Endothelial cell of umbilical vein (primary cell): Measurements from ENCODE around the gene KLF13. TPM values are rescaled to one million over a fixed set of nuclear protein-coding genes. Genes with fewer than 3 reads are reported as not detected.

Source experiments
- BruUV-seq: library from RNA; stranded (reverse); fragments of 400-500 nt; replicated peaks from 2 replicates; lab custom pipeline; 2021; lab: Mats Ljungman, UMichigan
- CTCF ChIA-PET: fragments of 300-600, 350-600 bp; sonication (Branson Sonifier 250); formaldehyde crosslinking; loops from one replicate; lab custom pipeline; 2021; ENCODE audit warnings: antibody characterized with exemption, inconsistent platforms; lab: Charles Lee
- POLR2A ChIA-PET: fragments of 300-600, 350-600 bp; sonication (Branson Sonifier 250); formaldehyde crosslinking; loops from one replicate; lab custom pipeline; 2021; ENCODE audit warnings: antibody characterized with exemption, inconsistent platforms; lab: Charles Lee
- DNase-seq: peaks from one replicate; pipeline ENCODE4 v3.0.0-alpha.2; 2011; ENCODE audit warnings: low read depth, low spot score
- FAIRE-seq: peaks from 2 replicates; lab custom pipeline; 2011; peaks lifted over from hg19 to GRCh38; lab: Jason Lieb, UNC
- H2AFZ ChIP-seq: 2 replicates; pipeline ENCODE4 v1.6.0; 2012; ENCODE audit warnings: low read depth, low read length, control low read depth, inconsistent platforms
- H3K27ac ChIP-seq: 2 replicates; pipeline ENCODE4 v1.5.1; 2011; ENCODE audit warnings: low read depth, mild to moderate bottlenecking, control low read depth, low read length, moderate library complexity; ENCODE audit not compliant: insufficient read depth
- H3K27me3 ChIP-seq, 2 experiments: 2 replicates each; pipeline versions ENCODE4 v1.6.0 to v1.6.1; 2011; ENCODE audit warnings: low read length in 2 of 2, mixed read lengths in 1 of 2; ENCODE audit not compliant: control insufficient read depth in 2 of 2, insufficient read depth in 2 of 2
- H3K36me3 ChIP-seq, 2 experiments: 2 replicates in 1 of 2; 3 replicates in 1 of 2; pipeline ENCODE4 v1.5.1; 2011; ENCODE audit warnings: low read length in 2 of 2, mild to moderate bottlenecking in 1 of 2, moderate library complexity in 1 of 2; ENCODE audit not compliant: control insufficient read depth in 2 of 2, insufficient read depth in 2 of 2; ENCODE audit errors: extremely low read depth in 1 of 2
- H3K4me1 ChIP-seq: 3 replicates; pipeline ENCODE4 v1.5.1; 2011; ENCODE audit warnings: mild to moderate bottlenecking, low read length; ENCODE audit not compliant: control insufficient read depth, insufficient read depth; ENCODE audit errors: extremely low read depth
- H3K4me2 ChIP-seq: 2 replicates; pipeline ENCODE4 v1.6.1; 2011; ENCODE audit warnings: low read length, control low read depth, mixed read lengths; ENCODE audit not compliant: insufficient read depth
- H3K4me3 ChIP-seq, 3 experiments: fragments of 200-600 bp in 1 of 3; sonication (generic), shearing (Covaris generic) in 1 of 3; replicated peaks in 1 of 3; 2 replicates each; pipeline ENCODE4 v1.5.1; 2011 to 2016; ENCODE audit warnings: control low read depth in 3 of 3, low read length in 3 of 3, mild to moderate bottlenecking in 2 of 3, inconsistent platforms in 1 of 3, low read depth in 1 of 3, moderate library complexity in 1 of 3; ENCODE audit not compliant: insufficient read depth in 1 of 3
- H3K79me2 ChIP-seq: 2 replicates; pipeline ENCODE4 v1.6.0; 2012; ENCODE audit warnings: low read length, inconsistent platforms; ENCODE audit not compliant: control insufficient read depth, insufficient read depth
- H3K9ac ChIP-seq: replicated peaks from 2 replicates; pipeline ENCODE3; 2011; ENCODE audit warnings: low read length, control low read depth; ENCODE audit not compliant: insufficient read depth; ENCODE audit errors: extremely low read depth
- H3K9me1 ChIP-seq: replicated peaks from 3 replicates; pipeline ENCODE4 v1.6.0; 2011; ENCODE audit warnings: mild to moderate bottlenecking, low read length; ENCODE audit not compliant: control insufficient read depth, insufficient read depth; ENCODE audit errors: extremely low read depth
- H3K9me3 ChIP-seq: replicated peaks from 2 replicates; pipeline ENCODE4 v1.5.1; 2012; ENCODE audit warnings: low read length, inconsistent platforms; ENCODE audit not compliant: control insufficient read depth, insufficient read depth
- H4K20me1 ChIP-seq: replicated peaks from 2 replicates; pipeline ENCODE3; 2011; ENCODE audit warnings: mild to moderate bottlenecking, low read length; ENCODE audit not compliant: control insufficient read depth, insufficient read depth; ENCODE audit errors: extremely low read depth
- EZH2 ChIP-seq: IDR thresholded peaks from 2 replicates; pipeline ENCODE4 v1.6.1; 2012; ENCODE audit warnings: borderline replicate concordance, low read depth, mild to moderate bottlenecking, moderate library complexity, low read length, inconsistent platforms; ENCODE audit not compliant: severe bottlenecking
- FOS ChIP-seq: IDR thresholded peaks from 2 replicates; pipeline ENCODE4 v1.6.1; 2011; ENCODE audit warnings: mild to moderate bottlenecking, low read length, moderate library complexity, borderline replicate concordance; ENCODE audit not compliant: insufficient read depth
- GATA2 ChIP-seq: IDR thresholded peaks from 2 replicates; pipeline ENCODE4 v1.7.0; 2011; ENCODE audit warnings: low read depth, mild to moderate bottlenecking, moderate library complexity, mixed read lengths, low read length; ENCODE audit not compliant: insufficient read length, insufficient read depth
- JUN ChIP-seq: IDR thresholded peaks from 2 replicates; pipeline ENCODE4 v1.6.1; 2011; ENCODE audit warnings: borderline replicate concordance, low read depth; ENCODE audit not compliant: insufficient read length, insufficient read depth
- MYC ChIP-seq: IDR thresholded peaks from one replicate; pipeline ENCODE4 v1.6.1; 2011; ENCODE audit warnings: mild to moderate bottlenecking, low read depth, low read length
- POLR2A ChIP-seq: IDR thresholded peaks from 2 replicates; pipeline ENCODE4 v1.6.1; 2012; ENCODE audit warnings: low read depth, mild to moderate bottlenecking, control low read depth, low read length
- POLR2AphosphoS5 ChIP-seq: IDR thresholded peaks from 2 replicates; pipeline ENCODE4 v1.6.1; 2012; ENCODE audit warnings: low read depth, mild to moderate bottlenecking, control low read depth, low read length, moderate library complexity; ENCODE audit not compliant: insufficient read depth
- dilution Hi-C: fragments of 300-500 bp; cut with MboI; formaldehyde crosslinking; loops from one replicate; pipeline ENCODE4 v1.15.0; 2019; ENCODE audit warnings: low sequenced_read_pairs; ENCODE audit not compliant: extremely low pct_ligation_motif_present
- intact Hi-C: fragments of 100-400 bp; cut with micrococcal nuclease; formaldehyde crosslinking; loops from one replicate; pipeline ENCODE4 v1.10.0; 2022
- polyA plus RNA-seq, 4 experiments: library from polyadenylated mRNA; depleted of rRNA in 3 of 4; stranded (reverse) in 3 of 4; unstranded in 1 of 4; fragments of >200 nt; gene quantifications; 2 replicates each; pipeline versions ENCODE4 v1.2.1 to v1.2.3, GENCODE V29; 2011 to 2012; ENCODE audit warnings: missing spikeins in 1 of 4
- total RNA-seq: library from RNA; stranded (reverse); gene quantifications from 2 replicates; pipeline ENCODE4 v1.2.3, GENCODE V29; 2021
- TF ChIP-seq, protein P1 (sequence below), 2 donors: IDR thresholded peaks; 1 replicate in 1 of 2; 2 replicates in 1 of 2; pipeline ENCODE4 v1.5.1; 2011; ENCODE audit warnings: low read length in 2 of 2, mild to moderate bottlenecking in 2 of 2, moderate library complexity in 2 of 2, control low read depth in 1 of 2, inconsistent platforms in 1 of 2, low read depth in 1 of 2; ENCODE audit not compliant: insufficient read depth in 1 of 2; ENCODE audit errors: extremely low read depth in 1 of 2
- TF ChIP-seq, protein P2 (sequence below): IDR thresholded peaks from 2 replicates; pipeline ENCODE4 v1.6.1; 2011; ENCODE audit not compliant: insufficient read depth, insufficient read length

Gene KLF13
- total and polyA plus RNA-seq, 2 donors (not counting 3 experiments of a cell fraction or from before 2014, with no cell fraction given): 10.1 to 31.9 TPM

DNA sequence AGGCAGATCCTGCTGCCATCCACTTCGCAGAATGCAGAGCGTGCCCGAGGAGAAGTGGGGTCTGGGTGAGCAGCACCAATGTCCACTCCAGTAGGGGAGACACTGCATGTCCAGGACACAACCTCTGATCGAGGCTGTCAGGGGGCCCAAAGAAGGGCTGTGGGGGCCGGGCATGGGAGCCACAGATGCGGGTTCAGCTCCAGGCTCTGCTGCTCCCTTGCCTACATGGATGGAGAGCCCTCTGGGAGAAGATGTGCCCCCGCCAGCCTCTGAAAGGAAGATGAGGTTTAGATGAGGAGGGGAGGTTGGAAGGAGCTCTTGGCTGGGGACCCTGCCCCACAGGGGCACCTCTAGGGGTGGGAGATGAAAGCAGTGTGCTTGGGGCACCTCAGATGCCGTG is 75.4 kb downstream of the KLF13 start:
- H3K4me2 ChIP-seq: no peak overlapping the region
- no TSS peak for BruUV-seq
- no peaks in the 10 kb centered on the region for H3K27me3 ChIP-seq
- no peaks in the 10 kb centered on the region for H3K79me2 ChIP-seq
- H3K4me3 ChIP-seq: no peak overlapping the region
- dilution Hi-C loops (no loop called here), intact Hi-C loops (no loop called here)
- DNase-seq: no peak
- H3K9me1 ChIP-seq: no peaks in the 10 kb centered on the region
- H2AFZ ChIP-seq: no peak overlapping the region
- peaks cover 20% of the 10 kb centered on the region for H3K4me1 ChIP-seq
- FAIRE-seq: no peak
- CTCF ChIA-PET: no interaction called here
- POLR2A ChIA-PET: no interaction called here
- H3K27ac ChIP-seq: no peak overlapping the region
- no peak overlapping the region for H3K9ac ChIP-seq
- H3K36me3 ChIP-seq: no peaks in the 10 kb centered on the region
- H3K9me3 ChIP-seq: no peaks in the 10 kb centered on the region
- no peaks in the 10 kb centered on the region for H4K20me1 ChIP-seq
- TF ChIP-seq GATA2 (no peak), EZH2 (no peak), POLR2AphosphoS5 (no peak), MYC (no peak), JUN (no peak), FOS (no peak), POLR2A (no peak)
- TF ChIP-seq, protein P1, sequence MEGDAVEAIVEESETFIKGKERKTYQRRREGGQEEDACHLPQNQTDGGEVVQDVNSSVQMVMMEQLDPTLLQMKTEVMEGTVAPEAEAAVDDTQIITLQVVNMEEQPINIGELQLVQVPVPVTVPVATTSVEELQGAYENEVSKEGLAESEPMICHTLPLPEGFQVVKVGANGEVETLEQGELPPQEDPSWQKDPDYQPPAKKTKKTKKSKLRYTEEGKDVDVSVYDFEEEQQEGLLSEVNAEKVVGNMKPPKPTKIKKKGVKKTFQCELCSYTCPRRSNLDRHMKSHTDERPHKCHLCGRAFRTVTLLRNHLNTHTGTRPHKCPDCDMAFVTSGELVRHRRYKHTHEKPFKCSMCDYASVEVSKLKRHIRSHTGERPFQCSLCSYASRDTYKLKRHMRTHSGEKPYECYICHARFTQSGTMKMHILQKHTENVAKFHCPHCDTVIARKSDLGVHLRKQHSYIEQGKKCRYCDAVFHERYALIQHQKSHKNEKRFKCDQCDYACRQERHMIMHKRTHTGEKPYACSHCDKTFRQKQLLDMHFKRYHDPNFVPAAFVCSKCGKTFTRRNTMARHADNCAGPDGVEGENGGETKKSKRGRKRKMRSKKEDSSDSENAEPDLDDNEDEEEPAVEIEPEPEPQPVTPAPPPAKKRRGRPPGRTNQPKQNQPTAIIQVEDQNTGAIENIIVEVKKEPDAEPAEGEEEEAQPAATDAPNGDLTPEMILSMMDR (IDR thresholded peaks at IDR 0.05; ENCODE audit: extremely low read depth in 1 of 2, insufficient read depth in 1 of 2, low read depth in 1 of 2, low read length in 2 of 2): no peak
- TF ChIP-seq, protein P2, sequence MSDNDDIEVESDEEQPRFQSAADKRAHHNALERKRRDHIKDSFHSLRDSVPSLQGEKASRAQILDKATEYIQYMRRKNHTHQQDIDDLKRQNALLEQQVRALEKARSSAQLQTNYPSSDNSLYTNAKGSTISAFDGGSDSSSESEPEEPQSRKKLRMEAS: no peak
